WI38 (cell line): Measurements from ENCODE around the gene POLN.

Experiments
- H3K4me3 ChIP-seq: 2 replicates; pipeline ENCODE4 v1.5.1; 2011; ENCODE audit warnings: low read depth, mild to moderate bottlenecking, control low read depth, low read length
- TF ChIP-seq, protein P1 (sequence below): IDR thresholded peaks from 2 replicates; pipeline ENCODE4 v1.5.1; 2012; ENCODE audit warnings: low read depth, mild to moderate bottlenecking, control low read depth, low read length

The POLN gene

DNA sequence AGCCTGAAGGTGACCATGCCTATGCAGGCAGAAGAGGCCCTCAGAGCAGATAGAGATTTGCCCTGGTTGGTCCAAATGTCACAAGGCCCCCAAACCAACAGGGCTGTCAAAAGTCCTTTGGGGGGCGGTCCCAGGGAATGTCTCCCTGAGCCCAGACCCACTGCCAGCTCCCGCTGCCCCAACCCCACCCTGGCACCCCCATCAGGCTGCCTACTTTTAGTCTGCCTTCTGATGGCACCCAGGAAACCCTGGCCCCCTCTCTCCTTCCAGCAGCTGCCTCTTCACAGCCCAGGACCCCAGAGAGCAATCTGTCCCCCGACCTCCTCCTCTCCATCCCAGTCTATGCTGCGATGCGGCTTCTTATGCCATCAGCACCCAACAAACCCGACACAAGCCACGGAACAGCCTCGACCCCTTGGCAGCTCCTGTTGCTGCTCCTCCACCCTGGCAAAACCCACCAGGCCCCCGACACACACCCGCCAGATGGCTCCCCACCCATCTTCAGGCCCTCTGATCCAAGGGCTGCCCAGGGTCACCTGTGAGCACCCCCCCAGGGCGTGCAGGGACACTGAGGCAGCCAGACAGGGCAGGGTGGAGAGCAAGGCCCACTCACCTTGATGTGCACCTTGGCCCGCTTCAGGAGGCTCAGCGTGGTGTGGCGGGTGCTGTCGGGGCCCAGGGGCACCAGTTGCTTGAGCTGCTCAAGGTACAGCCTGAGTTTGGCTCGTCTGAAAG is 10.0 kb upstream of the POLN start:
- H3K4me3 ChIP-seq = no peak overlapping the region
- TF ChIP-seq, protein P1, sequence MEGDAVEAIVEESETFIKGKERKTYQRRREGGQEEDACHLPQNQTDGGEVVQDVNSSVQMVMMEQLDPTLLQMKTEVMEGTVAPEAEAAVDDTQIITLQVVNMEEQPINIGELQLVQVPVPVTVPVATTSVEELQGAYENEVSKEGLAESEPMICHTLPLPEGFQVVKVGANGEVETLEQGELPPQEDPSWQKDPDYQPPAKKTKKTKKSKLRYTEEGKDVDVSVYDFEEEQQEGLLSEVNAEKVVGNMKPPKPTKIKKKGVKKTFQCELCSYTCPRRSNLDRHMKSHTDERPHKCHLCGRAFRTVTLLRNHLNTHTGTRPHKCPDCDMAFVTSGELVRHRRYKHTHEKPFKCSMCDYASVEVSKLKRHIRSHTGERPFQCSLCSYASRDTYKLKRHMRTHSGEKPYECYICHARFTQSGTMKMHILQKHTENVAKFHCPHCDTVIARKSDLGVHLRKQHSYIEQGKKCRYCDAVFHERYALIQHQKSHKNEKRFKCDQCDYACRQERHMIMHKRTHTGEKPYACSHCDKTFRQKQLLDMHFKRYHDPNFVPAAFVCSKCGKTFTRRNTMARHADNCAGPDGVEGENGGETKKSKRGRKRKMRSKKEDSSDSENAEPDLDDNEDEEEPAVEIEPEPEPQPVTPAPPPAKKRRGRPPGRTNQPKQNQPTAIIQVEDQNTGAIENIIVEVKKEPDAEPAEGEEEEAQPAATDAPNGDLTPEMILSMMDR = no peak

DNA sequence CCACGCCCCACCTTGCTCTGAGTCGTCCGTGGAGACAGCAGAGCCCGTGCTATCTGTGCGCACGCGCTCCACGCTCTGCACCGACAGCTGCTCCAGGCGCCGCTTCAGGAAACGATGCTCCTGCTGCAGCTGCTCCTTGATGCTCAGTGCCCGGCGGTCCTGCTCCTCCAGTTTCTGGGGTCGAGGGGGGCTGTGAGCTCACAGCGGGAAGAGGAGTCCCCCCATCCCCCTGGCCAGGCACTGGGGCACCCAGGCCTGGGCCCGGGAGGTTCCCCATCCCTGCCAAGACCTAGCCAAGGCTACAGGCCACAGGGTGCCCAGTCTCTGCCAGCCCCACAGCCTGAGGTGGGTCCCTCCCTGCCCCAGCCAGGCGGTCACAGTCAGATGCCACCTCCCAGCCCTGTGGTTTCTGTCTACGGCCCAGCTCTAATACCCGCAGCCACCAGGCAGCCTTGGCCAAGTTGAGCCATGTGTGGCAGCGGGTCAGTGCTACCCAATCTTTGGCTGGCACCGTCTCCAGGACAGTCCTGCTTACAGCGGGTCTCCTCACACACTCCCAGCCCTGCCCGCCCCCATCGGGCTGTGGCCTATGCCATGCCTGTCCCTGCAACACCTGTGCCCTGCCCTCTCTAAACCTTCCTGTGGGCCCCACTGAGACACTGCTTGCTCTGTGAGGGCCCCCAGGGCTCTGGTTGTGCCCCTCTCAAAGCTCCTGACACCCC is 9.3 kb upstream of the POLN start:
- H3K4me3 ChIP-seq = no peak overlapping the region
- TF ChIP-seq, protein P1 = no peak

DNA sequence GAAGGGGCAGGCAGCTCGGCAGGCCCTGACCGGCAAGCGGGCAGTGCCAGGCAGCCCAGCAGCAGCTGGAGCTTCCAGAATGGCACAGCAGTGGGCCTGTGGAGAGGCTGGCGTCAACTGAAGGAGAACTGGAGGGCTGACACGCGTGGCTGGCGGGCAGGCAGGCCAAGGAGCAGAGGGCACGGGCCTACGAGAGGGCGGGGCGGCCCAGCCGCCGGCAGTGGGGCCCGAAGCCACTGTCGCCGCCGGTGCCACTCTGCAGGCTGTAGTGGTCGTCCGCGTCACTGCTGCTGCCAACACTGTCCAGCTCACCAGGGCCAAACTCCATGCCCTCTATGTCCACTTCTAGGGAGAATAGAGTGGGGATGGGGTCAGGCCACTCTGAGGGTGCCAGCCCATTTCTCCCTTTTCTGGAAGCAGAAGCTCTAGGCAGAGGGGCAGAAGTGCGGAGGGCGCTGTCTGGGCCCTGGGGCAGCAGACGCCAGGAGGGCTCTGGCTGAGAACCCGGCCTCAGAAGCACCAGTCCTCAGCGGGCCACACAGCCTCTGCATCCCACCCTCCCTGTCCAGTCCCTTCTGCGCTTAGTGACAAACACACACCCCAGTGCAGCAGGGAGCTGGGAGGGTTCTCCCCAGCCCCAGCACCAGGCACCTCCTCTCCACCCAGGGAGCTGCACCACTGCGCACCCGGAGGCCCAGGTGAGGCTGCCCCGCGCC is 8.6 kb upstream of the POLN start:
- H3K4me3 ChIP-seq = no peak overlapping the region
- TF ChIP-seq, protein P1 = no peak

DNA sequence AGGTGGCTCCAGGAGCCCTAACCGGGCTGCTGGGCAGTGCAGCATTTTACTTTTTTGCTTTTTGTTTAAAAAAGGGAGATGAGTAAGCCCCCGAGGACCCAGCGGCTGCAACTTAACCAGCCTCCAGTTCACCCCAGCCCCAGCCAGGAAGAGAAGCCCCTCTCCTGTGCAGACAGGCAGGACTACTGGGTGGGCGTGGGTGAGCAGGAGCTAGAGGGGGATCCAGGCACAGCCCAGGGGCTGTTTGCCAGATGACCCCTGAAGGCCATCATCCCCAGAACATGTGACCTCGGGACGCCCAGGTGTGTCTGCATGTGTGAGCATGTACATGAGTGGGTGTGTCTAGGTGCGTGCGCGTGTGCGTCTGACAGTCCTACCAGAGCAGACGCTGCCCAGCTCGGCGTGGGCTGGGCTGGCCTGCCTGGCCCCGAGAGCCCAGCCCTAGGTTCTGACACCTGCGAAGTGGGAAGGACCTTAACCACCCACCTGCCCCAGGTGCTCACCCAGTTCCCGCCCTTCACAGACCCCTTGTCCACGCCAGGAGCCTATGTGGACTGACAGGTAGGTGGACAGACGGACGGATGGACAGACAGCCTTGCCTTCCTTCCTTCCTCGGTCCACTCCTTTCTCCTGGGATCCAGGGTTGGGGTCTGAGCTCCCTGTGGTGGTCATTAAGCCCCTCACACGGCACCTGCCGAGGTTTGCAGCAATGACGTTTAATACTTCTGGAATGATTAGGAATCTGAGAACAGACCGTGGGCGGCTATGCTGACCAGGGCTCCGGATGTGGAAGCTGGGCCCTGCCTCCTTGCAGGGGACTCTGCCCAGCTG is 7.8 kb upstream of the POLN start:
- H3K4me3 ChIP-seq = no peak overlapping the region
- TF ChIP-seq, protein P1 = no peak

DNA sequence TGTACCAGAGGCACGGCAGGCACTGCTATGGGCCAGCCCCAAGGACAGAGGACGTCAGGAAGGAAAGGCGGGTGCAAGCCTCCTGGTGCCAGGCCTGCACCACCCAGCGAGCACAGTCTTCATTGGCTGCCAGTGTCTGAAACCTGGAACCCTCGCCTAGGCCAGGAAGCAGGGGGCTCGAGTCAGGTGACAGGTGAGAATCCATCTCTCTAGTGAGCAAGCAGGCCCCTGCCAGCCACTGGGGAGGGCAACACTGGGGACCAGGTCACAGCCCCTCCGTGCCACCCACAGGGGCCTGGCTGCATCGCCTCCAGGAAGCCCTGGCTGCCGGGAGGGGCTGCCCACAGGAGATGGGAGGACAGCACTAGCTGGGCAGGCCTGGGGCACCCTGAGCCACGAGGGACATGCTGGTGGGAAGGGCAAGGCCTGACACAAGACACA is 6.9 kb upstream of the POLN start:
- TF ChIP-seq, protein P1 = no peak
- H3K4me3 ChIP-seq = no peak overlapping the region

DNA sequence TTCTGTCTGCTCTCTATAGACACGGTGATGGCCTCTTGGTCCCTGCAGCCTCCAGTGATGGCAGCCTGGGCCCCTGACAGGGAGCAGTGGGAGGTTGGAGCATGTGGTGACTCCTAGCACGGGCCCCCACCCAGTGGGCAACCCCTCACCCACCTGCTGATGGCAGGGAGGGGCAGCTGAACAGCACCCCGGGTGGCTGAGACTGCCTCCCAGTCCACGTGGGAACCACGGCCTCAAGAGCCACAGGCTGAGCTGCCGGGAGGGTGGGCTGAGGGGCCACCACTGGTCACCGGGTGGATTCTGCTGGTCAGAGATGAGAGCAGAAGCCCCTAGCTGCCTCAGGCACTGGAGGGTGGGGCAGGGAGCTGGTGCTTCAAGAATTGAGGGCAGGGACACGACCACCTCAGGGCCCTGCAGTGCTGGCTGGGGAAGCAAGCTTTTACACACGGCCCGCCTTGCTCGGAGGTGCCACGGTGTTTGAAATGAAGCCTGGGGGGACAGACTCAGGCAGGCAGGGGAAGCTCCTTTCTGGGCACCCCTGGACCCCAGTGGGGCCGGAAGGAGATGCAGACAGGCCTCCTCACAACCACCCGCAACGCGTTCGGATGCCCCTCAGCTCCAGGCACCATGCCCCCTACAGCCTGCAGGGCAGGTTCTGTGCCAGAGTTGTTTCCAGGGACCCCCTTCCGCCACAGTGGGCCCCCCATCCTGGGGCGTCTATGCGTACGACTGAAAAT is 6.3 kb upstream of the POLN start:
- TF ChIP-seq, protein P1 = no peak
- H3K4me3 ChIP-seq = no peak overlapping the region
